Fibroblast of lung (primary cell): ENCODE data around the gene TLR4. TPM values are rescaled to one million over a fixed set of nuclear protein-coding genes. Genes with fewer than 3 reads are reported as not detected.

Experiments used
- DNase-seq, 2 donors: peaks; one replicate each; pipeline versions ENCODE4 v3.0.0 to v3.0.0-alpha.2; 2010; ENCODE audit warnings: low read depth in 2 of 2
- H2AFZ ChIP-seq: 2 replicates; pipeline ENCODE4 v1.5.1; 2012; ENCODE audit warnings: low read length, control low read depth, inconsistent platforms
- H3K27ac ChIP-seq: 2 replicates; pipeline ENCODE4 v1.5.1; 2011; ENCODE audit warnings: low read length, control low read depth; ENCODE audit not compliant: insufficient read depth
- H3K27me3 ChIP-seq: 2 replicates; pipeline ENCODE4 v1.5.1; 2011; ENCODE audit warnings: mild to moderate bottlenecking, low read length; ENCODE audit not compliant: control insufficient read depth, insufficient read depth
- H3K36me3 ChIP-seq: 2 replicates; pipeline ENCODE4 v1.5.1; 2011; ENCODE audit warnings: low read length; ENCODE audit not compliant: control insufficient read depth, insufficient read depth
- H3K4me1 ChIP-seq: 2 replicates; pipeline ENCODE4 v1.5.1; 2011; ENCODE audit warnings: low read length; ENCODE audit not compliant: control insufficient read depth, insufficient read depth; ENCODE audit errors: extremely low read depth
- H3K4me2 ChIP-seq: 2 replicates; pipeline ENCODE4 v1.5.1; 2011; ENCODE audit warnings: low read length, control low read depth; ENCODE audit not compliant: insufficient read depth; ENCODE audit errors: extremely low read depth
- H3K4me3 ChIP-seq, 4 experiments: fragments of 200-600 bp in 1 of 4; sonication (generic) in 1 of 4; replicated peaks in 1 of 4; 2 replicates each; pipeline ENCODE4 v1.5.1; 2011 to 2016; ENCODE audit warnings: low read length in 4 of 4, low read depth in 3 of 4, mild to moderate bottlenecking in 3 of 4, control low read depth in 2 of 4, inconsistent platforms in 1 of 4, mixed read lengths in 1 of 4; ENCODE audit not compliant: insufficient read depth in 1 of 4; ENCODE audit errors: control extremely low read depth in 1 of 4
- H3K79me2 ChIP-seq: 2 replicates; pipeline ENCODE4 v1.5.1; 2012; ENCODE audit warnings: mild to moderate bottlenecking, low read length, inconsistent platforms; ENCODE audit not compliant: control insufficient read depth, insufficient read depth
- H3K9ac ChIP-seq: 2 replicates; pipeline ENCODE4 v1.5.1; 2011; ENCODE audit warnings: mild to moderate bottlenecking, low read length, control low read depth; ENCODE audit not compliant: insufficient read depth
- H3K9me3 ChIP-seq: 2 replicates; pipeline ENCODE4 v1.5.1; 2012; ENCODE audit warnings: low read depth, low read length; ENCODE audit not compliant: control insufficient read depth, insufficient read depth
- H4K20me1 ChIP-seq: 2 replicates; pipeline ENCODE4 v1.5.1; 2011; ENCODE audit warnings: low read length; ENCODE audit not compliant: control insufficient read depth, insufficient read depth; ENCODE audit errors: extremely low read depth
- CTCF ChIP-seq, 2 donors: IDR thresholded peaks in 1 of 2; conservative IDR thresholded peaks in 1 of 2; 1 replicate in 1 of 2; 2 replicates in 1 of 2; pipeline ENCODE4 v1.5.1; 2011 to 2012; ENCODE audit warnings: low read length in 2 of 2, control low read depth in 1 of 2, inconsistent platforms in 1 of 2, low read depth in 1 of 2, mild to moderate bottlenecking in 1 of 2
- EZH2 ChIP-seq: IDR thresholded peaks from 2 replicates; pipeline ENCODE4 v1.5.1; 2012; ENCODE audit warnings: low read length, control low read depth, mild to moderate bottlenecking; ENCODE audit errors: missing control alignments
- polyA plus RNA-seq, 2 donors: library from polyadenylated mRNA; depleted of rRNA in 1 of 2; stranded (reverse) in 1 of 2; unstranded in 1 of 2; fragments of >200 nt; gene quantifications; 2 replicates each; pipeline ENCODE4 v1.2.1, GENCODE V29; 2011 to 2012; ENCODE audit warnings: missing spikeins in 1 of 2
- total RNA-seq: library from RNA; depleted of rRNA; stranded (reverse); fragments of >200 nt; gene quantifications from 2 replicates; pipeline ENCODE4 v1.2.1, GENCODE V29; 2014

Gene TLR4
- total and polyA plus RNA-seq, 2 donors (not counting 1 experiment from before 2014, with no cell fraction given) = 2.2 to 2.6 TPM

- Histone ChIP-seq H3K9me3 (no peaks in the 10 kb centered on the region), H3K9ac (no peak overlapping the region), H3K79me2 (no peaks in the 10 kb centered on the region), H3K36me3 (no peaks in the 10 kb centered on the region), H2AFZ (no peak overlapping the region), H3K27ac (no peak overlapping the region), H3K4me2 (no peak overlapping the region), H3K4me1 (no peaks in the 10 kb centered on the region), H3K27me3 (no peaks in the 10 kb centered on the region), H3K4me3 (no peak overlapping the region), H4K20me1 (no peaks in the 10 kb centered on the region)
- TF ChIP-seq EZH2 (no peak), CTCF (conservative IDR thresholded peaks at IDR 0.05 in 1 of 2, IDR thresholded peaks at IDR 0.05 in 1 of 2; ENCODE audit: low read depth in 1 of 2, low read length in 2 of 2) (no peak)
- no peak for DNase-seq
These were observed 29.9 kb downstream of the TLR4 start for GRCh38 chr9:117734082-117734481.

GRCh38 chr9:117734523-117735314 lies 30.5 kb downstream of the TLR4 start:
- Histone ChIP-seq H3K4me1 (no peaks in the 10 kb centered on the region), H3K27me3 (no peaks in the 10 kb centered on the region), H3K4me2 (no peak overlapping the region), H4K20me1 (no peaks in the 10 kb centered on the region), H3K9ac (no peak overlapping the region), H3K36me3 (no peaks in the 10 kb centered on the region), H3K4me3 (no peak overlapping the region), H3K79me2 (no peaks in the 10 kb centered on the region), H3K27ac (no peak overlapping the region), H3K9me3 (no peaks in the 10 kb centered on the region), H2AFZ (no peak overlapping the region)
- no peak for TF ChIP-seq CTCF (conservative IDR thresholded peaks at IDR 0.05 in 1 of 2, IDR thresholded peaks at IDR 0.05 in 1 of 2; ENCODE audit: low read depth in 1 of 2, low read length in 2 of 2)
- no peak for TF ChIP-seq EZH2
- peak in 1 of 2 donors; percentile 64 for DNase-seq

GRCh38 chr9:117737721-117738226 lies 33.6 kb downstream of the TLR4 start:
- H4K20me1 ChIP-seq = no peaks in the 10 kb centered on the region
- DNase-seq = no peak
- H3K4me1 ChIP-seq = no peaks in the 10 kb centered on the region
- H3K79me2 ChIP-seq = no peaks in the 10 kb centered on the region
- no peaks in the 10 kb centered on the region for H3K27me3 ChIP-seq
- H3K9ac ChIP-seq = no peak overlapping the region
- no peaks in the 10 kb centered on the region for H3K9me3 ChIP-seq
- no peak for TF ChIP-seq CTCF (conservative IDR thresholded peaks at IDR 0.05 in 1 of 2, IDR thresholded peaks at IDR 0.05 in 1 of 2; ENCODE audit: low read depth in 1 of 2, low read length in 2 of 2)
- TF ChIP-seq EZH2 = no peak
- no peak overlapping the region for H2AFZ ChIP-seq
- no peak overlapping the region for H3K4me3 ChIP-seq
- no peak overlapping the region for H3K27ac ChIP-seq
- no peaks in the 10 kb centered on the region for H3K36me3 ChIP-seq
- no peak overlapping the region for H3K4me2 ChIP-seq
